Measurements from ENCODE around the gene APOC4.
"Not testable (repeated sequence)": the region's sequence is repeated elsewhere in the genome, so short reads cannot be mapped to it uniquely, and the experiment has no call there.

Gene APOC4, protein sequence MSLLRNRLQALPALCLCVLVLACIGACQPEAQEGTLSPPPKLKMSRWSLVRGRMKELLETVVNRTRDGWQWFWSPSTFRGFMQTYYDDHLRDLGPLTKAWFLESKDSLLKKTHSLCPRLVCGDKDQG

GRCh38 chr19:44942067-44942571 lies at the start of gene APOC4:
Gene APOC4 (plus strand): TSS chr19:44942237. CDS start chr19:44942278, 41 bp downstream.
- no peak for DNase-seq
- intact Hi-C loops (cut with DNase I), result no loop called here

DNA sequence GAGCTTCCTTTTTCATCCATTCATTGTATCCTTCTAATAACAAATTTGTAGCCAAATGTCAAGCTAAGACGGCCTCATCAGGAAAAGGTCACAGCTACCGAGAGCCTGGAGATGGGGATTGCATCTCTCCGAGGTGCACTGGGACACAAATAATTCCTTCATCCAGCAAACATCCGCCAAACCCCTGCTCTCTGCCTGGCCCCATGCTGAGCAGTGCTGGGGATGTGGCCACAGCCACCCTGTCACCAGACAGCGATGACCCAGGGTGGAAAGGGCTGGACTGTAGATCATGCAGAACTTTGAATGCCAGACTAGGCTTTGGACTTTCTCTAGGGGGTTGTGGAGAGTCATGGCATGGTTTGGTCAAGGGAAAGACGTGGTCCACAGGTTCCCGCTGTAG lies 49.1 kb upstream of the APOC4 start:
- DNase-seq, result no peak
- intact Hi-C loops (cut with DNase I), result no loop called here

DNA sequence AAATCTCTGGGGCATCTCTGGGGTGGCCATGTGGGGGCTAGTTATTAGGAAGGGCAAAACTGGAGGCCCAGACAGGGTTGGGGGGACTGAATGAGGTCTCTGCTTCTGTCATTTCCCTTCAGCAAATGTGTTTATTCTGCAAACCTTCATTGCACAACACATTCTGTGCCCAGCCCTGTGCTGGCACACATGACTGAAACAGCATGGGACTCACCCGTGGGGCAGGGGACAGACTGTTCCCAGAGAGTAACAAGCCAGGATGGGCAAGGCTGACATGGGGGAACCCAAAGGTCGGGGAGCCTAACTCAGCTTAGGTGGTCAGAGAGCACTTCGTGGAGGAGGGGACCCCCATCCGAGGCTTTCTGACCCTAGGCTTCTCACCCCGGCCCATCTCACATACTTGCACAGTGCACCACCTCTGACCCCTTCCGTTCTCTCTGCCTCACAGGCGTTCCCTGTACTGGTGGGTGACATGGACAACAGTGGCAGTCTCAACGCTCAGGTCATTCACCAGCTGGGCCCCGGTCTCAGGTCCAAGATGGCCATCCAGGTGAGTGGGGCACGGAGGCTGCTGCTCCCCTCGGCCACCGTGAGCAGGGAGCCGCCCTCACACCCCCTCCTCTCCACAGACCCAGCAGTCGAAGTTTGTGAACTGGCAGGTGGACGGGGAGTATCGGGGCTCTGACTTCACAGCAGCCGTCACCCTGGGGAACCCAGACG lies 48.5 kb upstream of the APOC4 start:
- intact Hi-C loops (cut with DNase I), result no loop called here
- no peak for DNase-seq

- DNase-seq, result no peak
- intact Hi-C loops (cut with DNase I), result no loop called here
These were observed 48.0 kb upstream of the APOC4 start for GRCh38 chr19:44894052-44894400.

DNA sequence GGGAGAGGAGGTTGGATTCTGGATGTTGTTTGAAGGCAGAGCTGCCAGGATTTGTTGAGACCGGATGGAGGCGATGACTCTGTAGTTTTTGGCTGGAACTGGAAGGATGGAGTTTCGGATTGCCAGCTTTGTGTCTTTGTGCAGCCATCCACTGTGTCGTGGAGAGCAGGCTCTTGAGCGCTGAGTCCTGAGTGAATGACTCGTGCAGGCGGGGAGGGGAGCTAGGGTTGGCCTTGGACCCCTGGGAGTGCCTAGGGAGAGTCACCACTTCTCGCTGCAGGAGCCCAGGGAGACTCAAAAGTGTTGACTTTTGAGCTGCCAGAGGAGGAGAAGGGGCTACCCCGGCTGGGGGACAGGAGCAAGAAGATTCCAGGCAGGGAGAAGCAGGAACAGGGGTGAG lies 47.1 kb upstream of the APOC4 start:
- intact Hi-C loops (cut with DNase I), result no loop called here
- DNase-seq, result no peak

DNA sequence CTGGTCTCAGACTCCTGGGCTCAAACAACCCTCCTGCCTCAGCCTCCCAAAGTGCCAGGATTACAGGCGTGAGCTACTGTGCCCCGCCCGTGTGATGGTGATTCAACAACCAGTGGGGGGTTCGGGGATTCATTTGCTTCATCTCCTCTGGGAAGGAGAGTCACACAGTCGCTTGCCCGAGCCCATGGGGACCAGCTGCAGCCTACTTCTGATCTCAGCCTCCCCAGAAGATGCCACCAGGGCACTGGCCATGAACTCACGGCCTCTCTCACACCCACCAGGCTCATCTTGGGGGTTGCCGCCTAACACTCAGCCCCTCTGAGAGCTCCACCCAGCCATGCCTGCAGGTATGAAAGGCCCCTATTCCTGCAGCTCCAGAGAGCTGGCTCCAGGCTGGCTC lies 44.2 kb upstream of the APOC4 start:
- DNase-seq, result no peak
- intact Hi-C loops (cut with DNase I), result no loop called here

- intact Hi-C loops (cut with DNase I), result loop anchor here (5.0 kb wide), 1 partner anchor 157 kb away; no protein-coding TSS in a partner anchor
- no peak for DNase-seq
These were observed 41.5 kb upstream of the APOC4 start for GRCh38 chr19:44900328-44901244.

GRCh38 chr19:44903216-44903601 lies 38.8 kb upstream of the APOC4 start:
- DNase-seq, result no peak
- intact Hi-C loops (cut with DNase I), result loop anchor here (2.0 to 5.0 kb wide), 2 partner anchors 48 to 154 kb away; no protein-coding TSS in a partner anchor

DNA sequence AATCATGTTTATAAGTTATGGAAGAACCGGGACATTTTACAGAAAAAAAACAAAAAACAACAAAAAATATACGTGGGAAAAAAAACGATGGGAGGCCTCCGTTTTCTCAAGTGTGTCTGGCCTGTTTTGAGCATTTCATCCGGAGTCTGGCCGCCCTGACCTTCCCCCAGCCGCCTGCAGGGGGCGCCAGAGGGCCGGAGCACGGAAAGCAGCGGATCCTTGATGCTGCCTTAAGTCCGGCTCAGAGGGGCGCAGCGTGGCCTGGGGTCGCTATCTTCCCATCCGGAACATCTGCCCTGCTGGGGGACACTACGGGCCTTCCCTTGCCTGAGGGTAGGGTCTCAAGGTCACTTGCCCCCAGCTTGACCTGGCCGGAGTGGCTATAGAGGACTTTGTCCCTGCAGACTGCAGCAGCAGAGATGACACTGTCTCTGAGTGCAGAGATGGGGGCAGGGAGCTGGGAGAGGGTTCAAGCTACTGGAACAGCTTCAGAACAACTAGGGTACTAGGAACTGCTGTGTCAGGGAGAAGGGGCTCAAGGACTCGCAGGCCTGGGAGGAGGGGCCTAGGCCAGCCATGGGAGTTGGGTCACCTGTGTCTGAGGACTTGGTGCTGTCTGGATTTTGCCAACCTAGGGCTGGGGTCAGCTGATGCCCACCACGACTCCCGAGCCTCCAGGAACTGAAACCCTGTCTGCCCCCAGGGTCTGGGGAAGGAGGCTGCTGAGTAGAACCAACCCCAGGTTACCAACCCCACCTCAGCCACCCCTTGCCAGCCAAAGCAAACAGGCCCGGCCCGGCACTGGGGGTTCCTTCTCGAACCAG lies 38.2 kb upstream of the APOC4 start:
- intact Hi-C loops (cut with DNase I), result loop anchor here (2.0 to 5.0 kb wide), 2 partner anchors 47 to 153 kb away; no protein-coding TSS in a partner anchor
- peak; percentile 61 to 96 (median 82) for DNase-seq

DNA sequence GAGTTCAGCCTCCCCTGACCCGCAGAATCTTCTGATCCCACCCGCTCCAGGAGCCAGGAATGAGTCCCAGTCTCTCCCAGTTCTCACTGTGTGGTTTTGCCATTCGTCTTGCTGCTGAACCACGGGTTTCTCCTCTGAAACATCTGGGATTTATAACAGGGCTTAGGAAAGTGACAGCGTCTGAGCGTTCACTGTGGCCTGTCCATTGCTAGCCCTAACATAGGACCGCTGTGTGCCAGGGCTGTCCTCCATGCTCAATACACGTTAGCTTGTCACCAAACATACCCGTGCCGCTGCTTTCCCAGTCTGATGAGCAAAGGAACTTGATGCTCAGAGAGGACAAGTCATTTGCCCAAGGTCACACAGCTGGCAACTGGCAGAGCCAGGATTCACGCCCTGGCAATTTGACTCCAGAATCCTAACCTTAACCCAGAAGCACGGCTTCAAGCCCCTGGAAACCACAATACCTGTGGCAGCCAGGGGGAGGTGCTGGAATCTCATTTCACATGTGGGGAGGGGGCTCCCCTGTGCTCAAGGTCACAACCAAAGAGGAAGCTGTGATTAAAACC lies 37.5 kb upstream of the APOC4 start:
- intact Hi-C loops (cut with DNase I), result loop anchor here (5.0 kb wide), 1 partner anchor 153 kb away; no protein-coding TSS in a partner anchor
- no peak for DNase-seq

GRCh38 chr19:44905437-44906160 lies 36.4 kb upstream of the APOC4 start, which contains the start of gene APOE:
Gene APOE (plus strand): TSS chr19:44905796. CDS start chr19:44906625, 829 bp downstream.
- intact Hi-C loops (cut with DNase I), result no loop called here
- peak in 5 of 10 donors; percentile 25 to 89 (median 52) for DNase-seq

- DNase-seq, result no peak
- intact Hi-C loops (cut with DNase I), result no loop called here
These were observed 34.4 kb upstream of the APOC4 start for GRCh38 chr19:44907613-44908012.

DNA sequence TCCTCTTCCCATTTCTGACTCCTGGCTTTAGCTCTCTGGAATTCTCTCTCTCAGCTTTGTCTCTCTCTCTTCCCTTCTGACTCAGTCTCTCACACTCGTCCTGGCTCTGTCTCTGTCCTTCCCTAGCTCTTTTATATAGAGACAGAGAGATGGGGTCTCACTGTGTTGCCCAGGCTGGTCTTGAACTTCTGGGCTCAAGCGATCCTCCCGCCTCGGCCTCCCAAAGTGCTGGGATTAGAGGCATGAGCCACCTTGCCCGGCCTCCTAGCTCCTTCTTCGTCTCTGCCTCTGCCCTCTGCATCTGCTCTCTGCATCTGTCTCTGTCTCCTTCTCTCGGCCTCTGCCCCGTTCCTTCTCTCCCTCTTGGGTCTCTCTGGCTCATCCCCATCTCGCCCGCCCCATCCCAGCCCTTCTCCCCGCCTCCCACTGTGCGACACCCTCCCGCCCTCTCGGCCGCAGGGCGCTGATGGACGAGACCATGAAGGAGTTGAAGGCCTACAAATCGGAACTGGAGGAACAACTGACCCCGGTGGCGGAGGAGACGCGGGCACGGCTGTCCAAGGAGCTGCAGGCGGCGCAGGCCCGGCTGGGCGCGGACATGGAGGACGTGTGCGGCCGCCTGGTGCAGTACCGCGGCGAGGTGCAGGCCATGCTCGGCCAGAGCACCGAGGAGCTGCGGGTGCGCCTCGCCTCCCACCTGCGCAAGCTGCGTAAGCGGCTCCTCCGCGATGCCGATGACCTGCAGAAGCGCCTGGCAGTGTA lies 33.8 kb upstream of the APOC4 start:
- intact Hi-C loops (cut with DNase I), result no loop called here

DNA sequence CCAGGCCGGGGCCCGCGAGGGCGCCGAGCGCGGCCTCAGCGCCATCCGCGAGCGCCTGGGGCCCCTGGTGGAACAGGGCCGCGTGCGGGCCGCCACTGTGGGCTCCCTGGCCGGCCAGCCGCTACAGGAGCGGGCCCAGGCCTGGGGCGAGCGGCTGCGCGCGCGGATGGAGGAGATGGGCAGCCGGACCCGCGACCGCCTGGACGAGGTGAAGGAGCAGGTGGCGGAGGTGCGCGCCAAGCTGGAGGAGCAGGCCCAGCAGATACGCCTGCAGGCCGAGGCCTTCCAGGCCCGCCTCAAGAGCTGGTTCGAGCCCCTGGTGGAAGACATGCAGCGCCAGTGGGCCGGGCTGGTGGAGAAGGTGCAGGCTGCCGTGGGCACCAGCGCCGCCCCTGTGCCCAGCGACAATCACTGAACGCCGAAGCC lies 33.2 kb upstream of the APOC4 start:
- no peak for DNase-seq
- intact Hi-C loops (cut with DNase I), result no loop called here

More for the DNA sequence above, 33.8 kb upstream of the APOC4 start:
- DNase-seq, result no peak

DNA sequence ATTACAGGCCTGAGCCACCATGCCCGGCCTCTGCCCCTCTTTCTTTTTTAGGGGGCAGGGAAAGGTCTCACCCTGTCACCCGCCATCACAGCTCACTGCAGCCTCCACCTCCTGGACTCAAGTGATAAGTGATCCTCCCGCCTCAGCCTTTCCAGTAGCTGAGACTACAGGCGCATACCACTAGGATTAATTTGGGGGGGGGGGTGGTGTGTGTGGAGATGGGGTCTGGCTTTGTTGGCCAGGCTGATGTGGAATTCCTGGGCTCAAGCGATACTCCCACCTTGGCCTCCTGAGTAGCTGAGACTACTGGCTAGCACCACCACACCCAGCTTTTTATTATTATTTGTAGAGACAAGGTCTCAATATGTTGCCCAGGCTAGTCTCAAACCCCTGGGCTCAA lies 32.3 kb upstream of the APOC4 start:
- intact Hi-C loops (cut with DNase I), result no loop called here
- no peak for DNase-seq

DNA sequence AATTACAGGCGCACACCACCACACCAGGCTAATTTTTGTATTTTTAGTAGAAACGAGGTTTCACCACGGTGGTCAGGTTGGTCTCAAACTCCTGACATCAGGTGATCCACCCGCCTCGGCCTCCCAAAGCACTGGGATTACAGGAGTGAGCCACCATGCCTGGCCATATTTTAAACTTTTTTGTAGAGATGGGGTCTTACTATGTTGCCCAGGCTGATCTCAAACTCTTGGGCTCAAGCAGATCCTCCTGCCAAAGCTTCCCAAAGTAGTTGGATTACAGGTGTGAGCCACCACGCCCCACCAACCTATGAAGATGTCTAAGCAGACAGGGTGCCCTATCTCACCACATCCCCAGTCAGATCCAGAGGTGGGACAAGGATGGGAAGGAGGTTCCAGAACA lies 30.1 kb upstream of the APOC4 start:
- DNase-seq; intact Hi-C loops (cut with DNase I): not testable (repeated sequence)

GRCh38 chr19:44912854-44913253 lies 29.2 kb upstream of the APOC4 start:
- intact Hi-C loops (cut with DNase I), result no loop called here
- DNase-seq, result peak; percentile 59 to 96 (median 80)

All from posterior cingulate gyrus (tissue), 11 donors.